HepG2 (cell line): ENCODE results near the gene ZNF20. TPM values are rescaled to one million over a fixed set of nuclear protein-coding genes. Genes with fewer than 3 reads are reported as not detected.

Experiments used
- AGO2 ChIP-seq: fragments of 200-400 bp; formaldehyde crosslinking; optimal IDR thresholded peaks from 2 replicates; pipeline ENCODE3; 2017; ENCODE audit warnings: mild to moderate bottlenecking, low read depth, low read length, moderate library complexity
- HNRNPH1 ChIP-seq: fragments of 200-400 bp; formaldehyde crosslinking; optimal IDR thresholded peaks from 2 replicates; pipeline ENCODE3; 2017; ENCODE audit warnings: mild to moderate bottlenecking, low read depth, low read length
- ISX ChIP-seq: sonication (generic); formaldehyde crosslinking; conservative IDR thresholded peaks from 2 replicates; pipeline ENCODE4 v1.5.0; 2020; ENCODE audit warnings: missing genetic modification reagents
- MZF1 ChIP-seq: sonication (generic); formaldehyde crosslinking; IDR thresholded peaks from 2 replicates; pipeline ENCODE4 v1.8.1; 2023; ENCODE audit warnings: mild to moderate bottlenecking, missing genetic modification reagents, borderline replicate concordance
- NFRKB ChIP-seq: fragments of 450-650 bp; IDR thresholded peaks from 2 replicates; pipeline ENCODE4 v1.6.1; 2017
- NFYB ChIP-seq: sonication (generic); formaldehyde crosslinking; IDR thresholded peaks from 2 replicates; pipeline ENCODE4 v1.4.0; 2020; ENCODE audit warnings: missing genetic modification reagents
- NR2F6 ChIP-seq, 2 experiments: IDR thresholded peaks; 2 replicates each; pipeline ENCODE4 v1.6.1; 2016; ENCODE audit warnings: antibody characterized with exemption in 1 of 2, mild to moderate bottlenecking in 1 of 2
- PHF21A ChIP-seq: sonication (generic); formaldehyde crosslinking; IDR thresholded peaks from 2 replicates; pipeline ENCODE4 v1.5.0; 2020; ENCODE audit warnings: mild to moderate bottlenecking, missing genetic modification reagents
- SYNCRIP ChIP-seq: fragments of 200-400 bp; formaldehyde crosslinking; IDR thresholded peaks from 2 replicates; pipeline ENCODE4 v1.6.1; 2018; ENCODE audit warnings: mild to moderate bottlenecking, low read depth, low read length; ENCODE audit not compliant: insufficient read depth
- ZFP62 ChIP-seq: sonication (generic); formaldehyde crosslinking; IDR thresholded peaks from 2 replicates; pipeline ENCODE4 v1.4.0; 2020; ENCODE audit warnings: missing genetic modification reagents
- ZMAT3 ChIP-seq: sonication (generic); formaldehyde crosslinking; conservative IDR thresholded peaks from 2 replicates; pipeline ENCODE4 v1.7.0; 2021; ENCODE audit warnings: missing genetic modification reagents
- ZNF12 ChIP-seq: sonication (generic); formaldehyde crosslinking; IDR thresholded peaks from 2 replicates; pipeline ENCODE4 v1.5.0; 2020; ENCODE audit warnings: missing genetic modification reagents
- ZNF615 ChIP-seq: sonication (generic); formaldehyde crosslinking; IDR thresholded peaks from 2 replicates; pipeline ENCODE4 v1.5.0; 2020; ENCODE audit warnings: mild to moderate bottlenecking, missing genetic modification reagents, borderline replicate concordance
- ZNF720 ChIP-seq: sonication (generic); formaldehyde crosslinking; IDR thresholded peaks from 2 replicates; pipeline ENCODE4 v1.4.0; 2020; ENCODE audit warnings: missing genetic modification reagents
- ZNF775 ChIP-seq: sonication (generic); formaldehyde crosslinking; IDR thresholded peaks from 2 replicates; pipeline ENCODE4 v1.4.0; 2020; ENCODE audit warnings: missing genetic modification reagents, mild to moderate bottlenecking, moderate library complexity, borderline replicate concordance
- polyA plus RNA-seq, 8 experiments: library from polyadenylated mRNA; depleted of rRNA in 3 of 8; stranded (reverse) in 7 of 8; unstranded in 1 of 8; fragments of >200 nt; fragmentation: Illumina TruSeq in 4 of 8; extraction: Trizol in 4 of 8; gene quantifications; 2 replicates each; pipeline versions ENCODE4 v1.2.1 to v1.2.3, GENCODE V29; 2011 to 2016; ENCODE audit warnings: low read depth in 4 of 8, missing spikeins in 1 of 8, mixed read lengths in 1 of 8; ENCODE audit not compliant: insufficient read depth in 1 of 8
- total RNA-seq, 5 experiments: library from RNA; depleted of rRNA; stranded (reverse); fragments of >200 nt; fragmentation: Illumina TruSeq; extraction: Trizol; gene quantifications; 2 replicates each; pipeline ENCODE4 v1.2.3, GENCODE V29; 2016; ENCODE audit warnings: low read depth in 1 of 5
- TF ChIP-seq, protein P1 (sequence below): IDR thresholded peaks from 2 replicates; pipeline ENCODE4 v1.6.1; 2016; ENCODE audit warnings: mild to moderate bottlenecking, missing biosample characterization, missing genetic modification reagents
- TF ChIP-seq, protein P2 (sequence below): sonication (generic); formaldehyde crosslinking; IDR thresholded peaks from 2 replicates; pipeline ENCODE4 v1.5.1; 2020; ENCODE audit warnings: mild to moderate bottlenecking, missing genetic modification reagents, moderate library complexity
- TF ChIP-seq, protein P3 (sequence below): sonication (generic); formaldehyde crosslinking; conservative IDR thresholded peaks from 2 replicates; pipeline ENCODE4 v1.4.0; 2020; ENCODE audit warnings: missing genetic modification reagents
- TF ChIP-seq, protein P4 (sequence below): sonication (generic); formaldehyde crosslinking; IDR thresholded peaks from 2 replicates; pipeline ENCODE4 v1.9.0; 2022; ENCODE audit warnings: missing genetic modification reagents, mild to moderate bottlenecking, borderline replicate concordance
- TF ChIP-seq, protein P5 (sequence below): IDR thresholded peaks from 2 replicates; pipeline ENCODE4 v1.6.1; 2016; ENCODE audit warnings: missing genetic modification reagents, missing compliant biosample characterization

Gene ZNF20
- total and polyA plus RNA-seq, 2 of the 13 experiments (the other 11 are each of a cell fraction or from before 2014, with no cell fraction given), result 1.6 to 8.0 TPM

DNA sequence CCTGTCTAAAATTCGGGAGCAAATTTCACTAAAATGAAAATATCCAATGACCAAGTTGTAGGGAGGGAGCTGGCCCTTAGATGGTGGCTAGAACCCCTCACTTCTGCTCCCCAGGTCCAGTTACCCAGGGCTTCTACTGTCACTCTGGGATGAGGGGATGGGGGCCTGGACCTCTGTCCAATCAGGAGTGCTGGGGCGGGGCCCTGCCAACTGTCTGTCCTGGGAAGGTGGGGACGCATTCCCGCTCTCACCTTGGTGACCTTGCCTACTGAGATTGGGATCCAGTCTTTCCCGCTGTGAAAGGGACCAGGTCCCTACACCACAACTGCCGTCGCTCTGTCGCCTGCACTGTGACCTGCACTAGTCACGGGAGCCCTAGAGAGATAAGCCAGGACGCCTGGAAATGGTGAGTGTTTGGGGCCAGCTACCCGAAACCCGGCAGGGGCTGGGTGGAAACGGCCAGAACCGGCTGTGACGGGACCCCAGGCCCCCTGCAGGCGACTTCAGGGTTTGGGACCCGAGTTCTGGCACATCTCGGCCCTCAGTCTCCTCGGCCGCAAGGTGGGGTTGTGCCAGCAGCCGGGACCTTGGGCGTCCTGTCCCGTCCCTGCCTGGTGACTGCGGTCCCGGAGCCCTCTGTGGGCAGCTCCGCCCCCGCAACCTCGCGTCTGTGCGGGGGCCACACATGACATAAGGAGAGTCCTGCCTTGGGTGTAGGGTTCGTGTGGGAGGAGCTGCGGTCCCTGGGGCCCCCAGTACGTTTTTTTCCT, 22.8 kb downstream of the ZNF20 start (continued):
- TF ChIP-seq, protein P1, sequence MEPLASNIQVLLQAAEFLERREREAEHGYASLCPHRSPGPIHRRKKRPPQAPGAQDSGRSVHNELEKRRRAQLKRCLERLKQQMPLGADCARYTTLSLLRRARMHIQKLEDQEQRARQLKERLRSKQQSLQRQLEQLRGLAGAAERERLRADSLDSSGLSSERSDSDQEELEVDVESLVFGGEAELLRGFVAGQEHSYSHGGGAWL (CRISPR knock-in tag), result no peak
- TF ChIP-seq, protein P2, sequence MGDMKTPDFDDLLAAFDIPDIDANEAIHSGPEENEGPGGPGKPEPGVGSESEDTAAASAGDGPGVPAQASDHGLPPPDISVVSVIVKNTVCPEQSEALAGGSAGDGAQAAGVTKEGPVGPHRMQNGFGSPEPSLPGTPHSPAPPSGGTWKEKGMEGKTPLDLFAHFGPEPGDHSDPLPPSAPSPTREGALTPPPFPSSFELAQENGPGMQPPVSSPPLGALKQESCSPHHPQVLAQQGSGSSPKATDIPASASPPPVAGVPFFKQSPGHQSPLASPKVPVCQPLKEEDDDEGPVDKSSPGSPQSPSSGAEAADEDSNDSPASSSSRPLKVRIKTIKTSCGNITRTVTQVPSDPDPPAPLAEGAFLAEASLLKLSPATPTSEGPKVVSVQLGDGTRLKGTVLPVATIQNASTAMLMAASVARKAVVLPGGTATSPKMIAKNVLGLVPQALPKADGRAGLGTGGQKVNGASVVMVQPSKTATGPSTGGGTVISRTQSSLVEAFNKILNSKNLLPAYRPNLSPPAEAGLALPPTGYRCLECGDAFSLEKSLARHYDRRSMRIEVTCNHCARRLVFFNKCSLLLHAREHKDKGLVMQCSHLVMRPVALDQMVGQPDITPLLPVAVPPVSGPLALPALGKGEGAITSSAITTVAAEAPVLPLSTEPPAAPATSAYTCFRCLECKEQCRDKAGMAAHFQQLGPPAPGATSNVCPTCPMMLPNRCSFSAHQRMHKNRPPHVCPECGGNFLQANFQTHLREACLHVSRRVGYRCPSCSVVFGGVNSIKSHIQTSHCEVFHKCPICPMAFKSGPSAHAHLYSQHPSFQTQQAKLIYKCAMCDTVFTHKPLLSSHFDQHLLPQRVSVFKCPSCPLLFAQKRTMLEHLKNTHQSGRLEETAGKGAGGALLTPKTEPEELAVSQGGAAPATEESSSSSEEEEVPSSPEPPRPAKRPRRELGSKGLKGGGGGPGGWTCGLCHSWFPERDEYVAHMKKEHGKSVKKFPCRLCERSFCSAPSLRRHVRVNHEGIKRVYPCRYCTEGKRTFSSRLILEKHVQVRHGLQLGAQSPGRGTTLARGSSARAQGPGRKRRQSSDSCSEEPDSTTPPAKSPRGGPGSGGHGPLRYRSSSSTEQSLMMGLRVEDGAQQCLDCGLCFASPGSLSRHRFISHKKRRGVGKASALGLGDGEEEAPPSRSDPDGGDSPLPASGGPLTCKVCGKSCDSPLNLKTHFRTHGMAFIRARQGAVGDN (CRISPR knock-in tag), result peak; percentile 45
- no peak for TF ChIP-seq ZNF12
- peak; percentile 14; the same call in 1 of the 2 replicates for TF ChIP-seq NR2F6 (IDR thresholded peaks at IDR 0.05)
- TF ChIP-seq NR2F6 (CRISPR knock-in tag; IDR thresholded peaks at IDR 0.05), result no peak
- peak; percentile 46; the same call in 1 of the 2 replicates for TF ChIP-seq NFYB (CRISPR knock-in tag)
- TF ChIP-seq PHF21A, result peak; percentile 49; the same call in 1 of the 2 replicates
- no peak for TF ChIP-seq SYNCRIP
- no peak for TF ChIP-seq ZNF775 (CRISPR knock-in tag)
- TF ChIP-seq, protein P3, sequence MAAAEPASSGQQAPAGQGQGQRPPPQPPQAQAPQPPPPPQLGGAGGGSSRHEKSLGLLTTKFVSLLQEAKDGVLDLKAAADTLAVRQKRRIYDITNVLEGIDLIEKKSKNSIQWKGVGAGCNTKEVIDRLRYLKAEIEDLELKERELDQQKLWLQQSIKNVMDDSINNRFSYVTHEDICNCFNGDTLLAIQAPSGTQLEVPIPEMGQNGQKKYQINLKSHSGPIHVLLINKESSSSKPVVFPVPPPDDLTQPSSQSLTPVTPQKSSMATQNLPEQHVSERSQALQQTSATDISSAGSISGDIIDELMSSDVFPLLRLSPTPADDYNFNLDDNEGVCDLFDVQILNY (CRISPR knock-in tag), result no peak
- TF ChIP-seq AGO2, result peak; percentile 41
- no peak for TF ChIP-seq ZMAT3
- TF ChIP-seq HNRNPH1, result no peak
- no peak for TF ChIP-seq ZNF615 (CRISPR knock-in tag)
- TF ChIP-seq ZNF720 (CRISPR knock-in tag), result no peak
- no peak for TF ChIP-seq NFRKB
- TF ChIP-seq, protein P4, sequence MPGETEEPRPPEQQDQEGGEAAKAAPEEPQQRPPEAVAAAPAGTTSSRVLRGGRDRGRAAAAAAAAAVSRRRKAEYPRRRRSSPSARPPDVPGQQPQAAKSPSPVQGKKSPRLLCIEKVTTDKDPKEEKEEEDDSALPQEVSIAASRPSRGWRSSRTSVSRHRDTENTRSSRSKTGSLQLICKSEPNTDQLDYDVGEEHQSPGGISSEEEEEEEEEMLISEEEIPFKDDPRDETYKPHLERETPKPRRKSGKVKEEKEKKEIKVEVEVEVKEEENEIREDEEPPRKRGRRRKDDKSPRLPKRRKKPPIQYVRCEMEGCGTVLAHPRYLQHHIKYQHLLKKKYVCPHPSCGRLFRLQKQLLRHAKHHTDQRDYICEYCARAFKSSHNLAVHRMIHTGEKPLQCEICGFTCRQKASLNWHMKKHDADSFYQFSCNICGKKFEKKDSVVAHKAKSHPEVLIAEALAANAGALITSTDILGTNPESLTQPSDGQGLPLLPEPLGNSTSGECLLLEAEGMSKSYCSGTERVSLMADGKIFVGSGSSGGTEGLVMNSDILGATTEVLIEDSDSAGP, result 0 out of 2 replicates have a peak, but pooled peaks have one; percentile 51
- TF ChIP-seq, protein P5, sequence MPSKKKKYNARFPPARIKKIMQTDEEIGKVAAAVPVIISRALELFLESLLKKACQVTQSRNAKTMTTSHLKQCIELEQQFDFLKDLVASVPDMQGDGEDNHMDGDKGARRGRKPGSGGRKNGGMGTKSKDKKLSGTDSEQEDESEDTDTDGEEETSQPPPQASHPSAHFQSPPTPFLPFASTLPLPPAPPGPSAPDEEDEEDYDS (CRISPR knock-in tag), result no peak
- no peak for TF ChIP-seq ISX (CRISPR knock-in tag)
- no peak for TF ChIP-seq MZF1 (CRISPR knock-in tag)
- TF ChIP-seq ZFP62 (CRISPR knock-in tag), result no peak
